GM10266 (cell line): Measurements from ENCODE around the gene LCN12.

ENCODE experiments used
- DNase-seq: peaks from one replicate; pipeline ENCODE4 v3.0.0; 2012; ENCODE audit errors: extremely low spot score
- CTCF ChIP-seq: IDR thresholded peaks from 2 replicates; pipeline ENCODE4 v1.5.1; 2012; ENCODE audit warnings: mild to moderate bottlenecking, low read depth; ENCODE audit not compliant: control insufficient read depth, insufficient read depth; ENCODE audit errors: missing control alignments

LCN12 gene

GRCh38 chr9:136965771-136966484 is 13.9 kb downstream of the LCN12 start:
- no peak for TF ChIP-seq CTCF
- DNase-seq: no peak

GRCh38 chr9:136968333-136969127 is 16.5 kb downstream of the LCN12 start:
- TF ChIP-seq CTCF: no peak
- no peak for DNase-seq

GRCh38 chr9:136969150-136969549 is 17.1 kb downstream of the LCN12 start:
- no peak for TF ChIP-seq CTCF
- DNase-seq: no peak

- DNase-seq: no peak
- no peak for TF ChIP-seq CTCF
Measured at GRCh38 chr9:136969774-136970173, 17.7 kb downstream of the LCN12 start.

- no peak for DNase-seq
- no peak for TF ChIP-seq CTCF
Measured at GRCh38 chr9:136970361-136970760, 18.3 kb downstream of the LCN12 start.

- DNase-seq: no peak
Measured at GRCh38 chr9:136971746-136972145, 19.7 kb downstream of the LCN12 start.

More at GRCh38 chr9:136971746-136972145, 19.7 kb downstream of the LCN12 start:
- TF ChIP-seq CTCF: no peak
